ENCODE data around the gene XXYLT1. TPM values are rescaled to one million over a fixed set of nuclear protein-coding genes. Genes with fewer than 3 reads are reported as not detected.

XXYLT1 gene
- polyA plus RNA-seq, 2 of the 4 experiments (the other 2 are of a cell fraction), result 11.9 to 12.0 TPM

DNA sequence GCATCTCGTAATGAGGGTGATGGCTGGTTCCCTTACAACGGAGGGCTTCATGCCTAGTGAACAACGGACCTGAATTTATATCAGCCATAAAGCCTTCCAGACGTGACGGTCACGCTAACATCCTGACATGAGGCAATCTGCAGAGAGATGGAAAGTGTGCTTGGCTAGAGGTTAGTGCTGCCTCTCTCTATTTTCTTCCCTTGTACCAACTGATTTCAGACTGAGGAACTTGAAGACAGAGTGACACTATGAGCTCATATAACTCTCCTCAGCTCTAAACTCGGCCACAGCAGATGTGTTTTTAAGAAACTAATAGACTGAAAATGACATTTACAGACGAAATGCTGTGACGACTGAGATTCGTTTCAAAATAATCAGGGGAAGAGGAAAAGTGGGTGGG, 122.4 kb downstream of the XXYLT1 start:
- Histone ChIP-seq H3K4me2 (no peak overlapping the region), H3K4me3 (no peak overlapping the region), H3K4me1 (peaks cover 7% of the 10 kb centered on the region; the same call in 1 of the 3 replicates), H3K27ac (no peak overlapping the region), H3K9me3 (no peaks in the 10 kb centered on the region)
- ChIA-PET POLR2A (no interaction called here), CTCF (no interaction called here)
- WGBS (ENCODE audit: missing lambda C conversion rate), result 82% methylated on average over 10 of the region's 10 CpGs
- FAIRE-seq (no peak), ATAC-seq (no peak), DNase-seq (ENCODE audit: low read depth in 1 of 2, low spot score in 1 of 2) (no peak)
- no peak for TF ChIP-seq HOXB13 (CRISPR knock-in tag; IDR thresholded peaks at IDR 0.05; ENCODE audit: low read depth)
- TF ChIP-seq, protein P1, sequence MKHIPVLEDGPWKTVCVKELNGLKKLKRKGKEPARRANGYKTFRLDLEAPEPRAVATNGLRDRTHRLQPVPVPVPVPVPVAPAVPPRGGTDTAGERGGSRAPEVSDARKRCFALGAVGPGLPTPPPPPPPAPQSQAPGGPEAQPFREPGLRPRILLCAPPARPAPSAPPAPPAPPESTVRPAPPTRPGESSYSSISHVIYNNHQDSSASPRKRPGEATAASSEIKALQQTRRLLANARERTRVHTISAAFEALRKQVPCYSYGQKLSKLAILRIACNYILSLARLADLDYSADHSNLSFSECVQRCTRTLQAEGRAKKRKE (CRISPR knock-in tag; IDR thresholded peaks at IDR 0.05; ENCODE audit: low read depth), result no peak
- no peak for TF ChIP-seq FOXS1 (CRISPR knock-in tag; IDR thresholded peaks at IDR 0.05)
- TF ChIP-seq NR3C1 (IDR thresholded peaks at IDR 0.05), result no peak
- no peak for TF ChIP-seq RFX5 (IDR thresholded peaks at IDR 0.05)
- no peak for TF ChIP-seq MAFK (IDR thresholded peaks at IDR 0.05; ENCODE audit: partially characterized antibody)
- TF ChIP-seq TP53 (CRISPR knock-in tag; IDR thresholded peaks at IDR 0.05), result no peak
- no peak for TF ChIP-seq ZNF302 (CRISPR knock-in tag; IDR thresholded peaks at IDR 0.05)
- no peak for TF ChIP-seq TFCP2L1 (CRISPR knock-in tag; IDR thresholded peaks at IDR 0.05)
- no peak for TF ChIP-seq EP300 (IDR thresholded peaks at IDR 0.05)
- TF ChIP-seq, protein P2, sequence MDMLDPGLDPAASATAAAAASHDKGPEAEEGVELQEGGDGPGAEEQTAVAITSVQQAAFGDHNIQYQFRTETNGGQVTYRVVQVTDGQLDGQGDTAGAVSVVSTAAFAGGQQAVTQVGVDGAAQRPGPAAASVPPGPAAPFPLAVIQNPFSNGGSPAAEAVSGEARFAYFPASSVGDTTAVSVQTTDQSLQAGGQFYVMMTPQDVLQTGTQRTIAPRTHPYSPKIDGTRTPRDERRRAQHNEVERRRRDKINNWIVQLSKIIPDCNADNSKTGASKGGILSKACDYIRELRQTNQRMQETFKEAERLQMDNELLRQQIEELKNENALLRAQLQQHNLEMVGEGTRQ (IDR thresholded peaks at IDR 0.05), result no peak
- TF ChIP-seq EHF (CRISPR knock-in tag; IDR thresholded peaks at IDR 0.05), result no peak
- TF ChIP-seq, protein P3, sequence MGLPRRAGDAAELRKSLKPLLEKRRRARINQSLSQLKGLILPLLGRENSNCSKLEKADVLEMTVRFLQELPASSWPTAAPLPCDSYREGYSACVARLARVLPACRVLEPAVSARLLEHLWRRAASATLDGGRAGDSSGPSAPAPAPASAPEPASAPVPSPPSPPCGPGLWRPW (IDR thresholded peaks at IDR 0.05), result no peak
- no peak for TF ChIP-seq CHD4 (IDR thresholded peaks at IDR 0.05; ENCODE audit: borderline replicate concordance)
- TF ChIP-seq RCOR1 (IDR thresholded peaks at IDR 0.05; ENCODE audit: low read depth, low read length), result no peak
- no peak for TF ChIP-seq HOXA7 (CRISPR knock-in tag; IDR thresholded peaks at IDR 0.05)
- TF ChIP-seq ESRRA (IDR thresholded peaks at IDR 0.05; ENCODE audit: borderline replicate concordance, low read length), result no peak
- no peak for TF ChIP-seq CBX8 (IDR thresholded peaks at IDR 0.05)
- TF ChIP-seq POLR2A (IDR thresholded peaks at IDR 0.05; ENCODE audit: low read length), result no peak
- no peak for TF ChIP-seq HOXB5 (CRISPR knock-in tag; IDR thresholded peaks at IDR 0.05)

DNA sequence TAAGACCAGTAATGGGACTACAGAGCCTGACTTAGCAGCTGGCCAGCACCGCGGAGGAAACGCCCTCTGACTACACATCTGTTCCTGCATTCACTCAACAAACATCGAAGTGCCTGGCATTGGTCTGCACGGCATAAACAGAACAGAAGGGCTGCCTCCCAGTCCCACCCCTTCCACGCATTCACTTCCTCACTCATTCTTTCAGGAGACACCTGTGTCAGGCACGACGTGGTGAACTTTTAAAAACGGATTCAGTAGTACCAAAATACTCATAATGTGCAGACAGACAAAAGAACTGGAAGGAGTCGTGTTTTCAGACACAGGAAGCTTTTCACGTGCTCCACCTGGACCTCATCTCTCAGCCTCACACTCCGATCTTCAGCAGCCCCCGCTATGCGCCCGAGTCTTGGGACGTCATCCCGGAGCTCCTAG, 123.3 kb downstream of the XXYLT1 start:
- ChIA-PET POLR2A (no interaction called here), CTCF (no interaction called here)
- no peak overlapping the region for H3K27ac ChIP-seq
- H3K4me3 ChIP-seq, result no peak overlapping the region
- no peaks in the 10 kb centered on the region for H3K9me3 ChIP-seq
- no peak for FAIRE-seq
- TF ChIP-seq JUN (IDR thresholded peaks at IDR 0.05) (no peak), CBX2 (IDR thresholded peaks at IDR 0.05; ENCODE audit: borderline replicate concordance, low read depth) (no peak), ZC3H11A (IDR thresholded peaks at IDR 0.05) (no peak), MAFK (IDR thresholded peaks at IDR 0.05; ENCODE audit: partially characterized antibody) (no peak), JUNB (IDR thresholded peaks at IDR 0.05) (no peak), HOXA7 (CRISPR knock-in tag; IDR thresholded peaks at IDR 0.05) (no peak), NPAS2 (CRISPR knock-in tag; IDR thresholded peaks at IDR 0.05; ENCODE audit: borderline replicate concordance) (no peak)
- TF ChIP-seq, protein P4, sequence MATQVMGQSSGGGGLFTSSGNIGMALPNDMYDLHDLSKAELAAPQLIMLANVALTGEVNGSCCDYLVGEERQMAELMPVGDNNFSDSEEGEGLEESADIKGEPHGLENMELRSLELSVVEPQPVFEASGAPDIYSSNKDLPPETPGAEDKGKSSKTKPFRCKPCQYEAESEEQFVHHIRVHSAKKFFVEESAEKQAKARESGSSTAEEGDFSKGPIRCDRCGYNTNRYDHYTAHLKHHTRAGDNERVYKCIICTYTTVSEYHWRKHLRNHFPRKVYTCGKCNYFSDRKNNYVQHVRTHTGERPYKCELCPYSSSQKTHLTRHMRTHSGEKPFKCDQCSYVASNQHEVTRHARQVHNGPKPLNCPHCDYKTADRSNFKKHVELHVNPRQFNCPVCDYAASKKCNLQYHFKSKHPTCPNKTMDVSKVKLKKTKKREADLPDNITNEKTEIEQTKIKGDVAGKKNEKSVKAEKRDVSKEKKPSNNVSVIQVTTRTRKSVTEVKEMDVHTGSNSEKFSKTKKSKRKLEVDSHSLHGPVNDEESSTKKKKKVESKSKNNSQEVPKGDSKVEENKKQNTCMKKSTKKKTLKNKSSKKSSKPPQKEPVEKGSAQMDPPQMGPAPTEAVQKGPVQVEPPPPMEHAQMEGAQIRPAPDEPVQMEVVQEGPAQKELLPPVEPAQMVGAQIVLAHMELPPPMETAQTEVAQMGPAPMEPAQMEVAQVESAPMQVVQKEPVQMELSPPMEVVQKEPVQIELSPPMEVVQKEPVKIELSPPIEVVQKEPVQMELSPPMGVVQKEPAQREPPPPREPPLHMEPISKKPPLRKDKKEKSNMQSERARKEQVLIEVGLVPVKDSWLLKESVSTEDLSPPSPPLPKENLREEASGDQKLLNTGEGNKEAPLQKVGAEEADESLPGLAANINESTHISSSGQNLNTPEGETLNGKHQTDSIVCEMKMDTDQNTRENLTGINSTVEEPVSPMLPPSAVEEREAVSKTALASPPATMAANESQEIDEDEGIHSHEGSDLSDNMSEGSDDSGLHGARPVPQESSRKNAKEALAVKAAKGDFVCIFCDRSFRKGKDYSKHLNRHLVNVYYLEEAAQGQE (IDR thresholded peaks at IDR 0.05), result no peak
- TF ChIP-seq, protein P5, sequence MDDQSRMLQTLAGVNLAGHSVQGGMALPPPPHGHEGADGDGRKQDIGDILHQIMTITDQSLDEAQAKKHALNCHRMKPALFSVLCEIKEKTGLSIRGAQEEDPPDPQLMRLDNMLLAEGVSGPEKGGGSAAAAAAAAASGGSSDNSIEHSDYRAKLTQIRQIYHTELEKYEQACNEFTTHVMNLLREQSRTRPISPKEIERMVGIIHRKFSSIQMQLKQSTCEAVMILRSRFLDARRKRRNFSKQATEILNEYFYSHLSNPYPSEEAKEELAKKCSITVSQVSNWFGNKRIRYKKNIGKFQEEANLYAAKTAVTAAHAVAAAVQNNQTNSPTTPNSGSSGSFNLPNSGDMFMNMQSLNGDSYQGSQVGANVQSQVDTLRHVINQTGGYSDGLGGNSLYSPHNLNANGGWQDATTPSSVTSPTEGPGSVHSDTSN (IDR thresholded peaks at IDR 0.05), result no peak
- TF ChIP-seq, protein P6, sequence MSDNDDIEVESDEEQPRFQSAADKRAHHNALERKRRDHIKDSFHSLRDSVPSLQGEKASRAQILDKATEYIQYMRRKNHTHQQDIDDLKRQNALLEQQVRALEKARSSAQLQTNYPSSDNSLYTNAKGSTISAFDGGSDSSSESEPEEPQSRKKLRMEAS (IDR thresholded peaks at IDR 0.05), result no peak
- ATAC-seq, result no peak
- peaks cover 7% of the 10 kb centered on the region; the same call in 1 of the 3 replicates for H3K4me1 ChIP-seq
- DNase-seq (ENCODE audit: low read depth in 1 of 2, low spot score in 1 of 2), result no peak
- WGBS (ENCODE audit: missing lambda C conversion rate), result 91% methylated on average over 17 of the region's 17 CpGs
- H3K4me2 ChIP-seq, result no peak overlapping the region

Data from A549 (cell line).